HCT116 (cell line): ENCODE data around the gene SCN4B. TPM values are rescaled to one million over a fixed set of nuclear protein-coding genes. Genes with fewer than 3 reads are reported as not detected.

Source experiments
- ATAC-seq: fragments of 200-7000 bp; cut with Tn5 transposase; 2 replicates; pipeline ENCODE4 v1.9.1; 2020; ENCODE audit warnings: mild to moderate bottlenecking, moderate library complexity
- BruUV-seq: library from RNA; stranded (reverse); fragments of 400-500 nt; replicated peaks from 2 replicates; lab custom pipeline; 2021; lab: Mats Ljungman, UMichigan
- CTCF ChIA-PET: fragments of 300-600 bp; sonication (Branson Sonifier 250); formaldehyde crosslinking; loops from one replicate; lab custom pipeline; 2021; ENCODE audit warnings: antibody characterized with exemption; lab: Charles Lee
- POLR2A ChIA-PET: fragments of 300-600, 350-600 bp; sonication (Branson Sonifier 250); formaldehyde crosslinking; loops from one replicate; lab custom pipeline; 2021; ENCODE audit warnings: antibody characterized with exemption; lab: Charles Lee
- RAD21 ChIA-PET, 2 experiments: fragments of 300-600 bp; sonication (Branson Sonifier 250); formaldehyde crosslinking; loops; one replicate each; lab custom pipeline; 2023; ENCODE audit warnings: low total read pairs in 2 of 2; ENCODE audit not compliant: uncharacterized antibody in 2 of 2, unreplicated experiment in 2 of 2, low non-redundant PET in 1 of 2; lab: Charles Lee
- DNase-seq: peaks from one replicate; pipeline ENCODE4 v3.0.0-alpha.2; 2010; ENCODE audit warnings: low read depth, low spot score
- H2AFZ ChIP-seq: fragments of 200-600 bp; shearing (Covaris generic), sonication (generic); 2 replicates; pipeline ENCODE4 v1.6.1; 2017; ENCODE audit warnings: low read depth, mixed run types, mixed read lengths, antibody characterized with exemption, low read length; ENCODE audit not compliant: poor library complexity, severe bottlenecking
- H3K27ac ChIP-seq: 2 replicates; pipeline ENCODE4 v1.5.1; 2012; ENCODE audit warnings: low read depth, low read length
- H3K27me3 ChIP-seq: fragments of 200-600 bp; sonication (generic); 2 replicates; pipeline ENCODE4 v1.6.1; 2016; ENCODE audit warnings: mixed run types, low read length, mixed read lengths; ENCODE audit not compliant: insufficient read depth
- H3K36me3 ChIP-seq, 2 experiments: fragments of 200-500 bp in 1 of 2; fragments of 200-600 bp in 1 of 2; sonication (Bioruptor generic) in 1 of 2; sonication (generic) in 1 of 2; 2 replicates each; pipeline versions ENCODE4 v1.5.1 to v1.6.1; 2014 to 2016; ENCODE audit warnings: low read length in 2 of 2, inconsistent platforms in 1 of 2, mixed read lengths in 1 of 2, mixed run types in 1 of 2; ENCODE audit not compliant: insufficient read depth in 2 of 2, control insufficient read depth in 1 of 2
- H3K4me1 ChIP-seq, 2 experiments: fragments of 200-600 bp in 1 of 2; sonication (generic) in 1 of 2; 2 replicates each; pipeline versions ENCODE4 v1.5.1 to v1.6.1; 2012 to 2017; ENCODE audit warnings: low read length in 2 of 2, inconsistent platforms in 1 of 2, mild to moderate bottlenecking in 1 of 2, mixed read lengths in 1 of 2, mixed run types in 1 of 2, moderate library complexity in 1 of 2; ENCODE audit not compliant: insufficient read depth in 2 of 2, control insufficient read depth in 1 of 2
- H3K4me2 ChIP-seq: fragments of 200-600 bp; sonication (generic); 2 replicates; pipeline ENCODE4 v1.6.1; 2017; ENCODE audit warnings: mixed run types, low read length, mixed read lengths
- H3K4me3 ChIP-seq, 2 experiments: fragments of 200-600 bp in 1 of 2; sonication (generic) in 1 of 2; replicated peaks in 1 of 2; 2 replicates each; pipeline ENCODE4 v1.5.1; 2011 to 2016; ENCODE audit warnings: low read length in 2 of 2, control low read depth in 1 of 2, low read depth in 1 of 2, mild to moderate bottlenecking in 1 of 2, mixed read lengths in 1 of 2, mixed run types in 1 of 2
- H3K79me2 ChIP-seq: fragments of 200-600 bp; sonication (generic); 2 replicates; pipeline ENCODE4 v1.6.1; 2017; ENCODE audit warnings: mild to moderate bottlenecking, mixed run types, low read length, moderate library complexity, mixed read lengths; ENCODE audit not compliant: insufficient read depth
- H3K9ac ChIP-seq: fragments of 200-600 bp; sonication (generic); 2 replicates; pipeline ENCODE4 v1.6.1; 2016; ENCODE audit warnings: low read length, mixed read lengths
- H3K9me2 ChIP-seq: fragments of 200-600 bp; sonication (generic), shearing (Covaris generic); 2 replicates; pipeline ENCODE4 v1.6.1; 2017; ENCODE audit warnings: mixed run types, mild to moderate bottlenecking, moderate library complexity; ENCODE audit not compliant: insufficient read depth
- H3K9me3 ChIP-seq, 2 experiments: fragments of 200-500 bp in 1 of 2; fragments of 200-600 bp in 1 of 2; sonication (Bioruptor generic) in 1 of 2; sonication (generic) in 1 of 2; 2 replicates each; pipeline ENCODE4 v1.6.1; 2014 to 2017; ENCODE audit warnings: low read length in 2 of 2, mixed read lengths in 2 of 2, inconsistent platforms in 1 of 2, low read depth in 1 of 2, mild to moderate bottlenecking in 1 of 2, mixed run types in 1 of 2, moderate library complexity in 1 of 2; ENCODE audit not compliant: control insufficient read depth in 1 of 2, insufficient read depth in 1 of 2
- H4K20me1 ChIP-seq: fragments of 200-600 bp; sonication (generic), shearing (Covaris generic); 2 replicates; pipeline ENCODE4 v1.6.1; 2017; ENCODE audit warnings: mixed run types, mild to moderate bottlenecking, moderate library complexity; ENCODE audit not compliant: insufficient read depth
- EGR1 ChIP-seq: IDR thresholded peaks from 2 replicates; pipeline ENCODE4 v1.6.1; 2012; ENCODE audit warnings: low read depth
- ELF1 ChIP-seq: IDR thresholded peaks from 2 replicates; pipeline ENCODE4 v1.6.1; 2012; ENCODE audit warnings: low read depth, borderline replicate concordance
- EZH2phosphoT487 ChIP-seq: fragments of 200-600 bp; IDR thresholded peaks from 2 replicates; pipeline ENCODE4 v1.6.1; 2018; ENCODE audit warnings: antibody characterized with exemption, borderline replicate concordance
- JUND ChIP-seq: IDR thresholded peaks from 2 replicates; pipeline ENCODE4 v1.6.1; 2012
- POLR2A ChIP-seq: IDR thresholded peaks from 2 replicates; pipeline ENCODE4 v1.7.0; 2011; ENCODE audit warnings: borderline replicate concordance; ENCODE audit not compliant: insufficient read depth, insufficient read length; ENCODE audit errors: extremely low read depth
- POLR2AphosphoS5 ChIP-seq: IDR thresholded peaks from 2 replicates; pipeline ENCODE4 v1.6.1; 2011; ENCODE audit warnings: mild to moderate bottlenecking, low read depth, low read length, moderate library complexity
- RAD21 ChIP-seq: IDR thresholded peaks from 2 replicates; pipeline ENCODE4 v1.6.1; 2012; ENCODE audit warnings: low read depth, mild to moderate bottlenecking
- SP1 ChIP-seq: IDR thresholded peaks from 2 replicates; pipeline ENCODE4 v1.6.1; 2012; ENCODE audit warnings: low read depth
- SRF ChIP-seq: IDR thresholded peaks from 2 replicates; pipeline ENCODE4 v1.6.1; 2012; ENCODE audit warnings: low read depth
- YY1 ChIP-seq: IDR thresholded peaks from 2 replicates; pipeline ENCODE4 v1.6.1; 2011; ENCODE audit warnings: low read length, low read depth, moderate library complexity, mild to moderate bottlenecking; ENCODE audit not compliant: insufficient replicate concordance; ENCODE audit errors: extremely low read depth
- ZFX ChIP-seq: fragments of 450-650 bp; IDR thresholded peaks from 2 replicates; pipeline ENCODE4 v1.6.1; 2017
- ZNF274 ChIP-seq: fragments of 200-500 bp; sonication (Bioruptor generic); IDR thresholded peaks from 2 replicates; pipeline ENCODE4 v1.6.1; 2014; ENCODE audit warnings: mild to moderate bottlenecking, low read depth, low read length, inconsistent platforms
- intact Hi-C: fragments of 100-400 bp; cut with micrococcal nuclease; formaldehyde crosslinking; loops from 2 replicates; pipeline ENCODE4 v1.10.0; 2022
- total RNA-seq: library from RNA; stranded (reverse); gene quantifications from one replicate; pipeline ENCODE4 v1.2.1, GENCODE V29; 2021; ENCODE audit not compliant: unreplicated experiment
- TF ChIP-seq, protein P1 (sequence below): IDR thresholded peaks from 2 replicates; pipeline ENCODE4 v1.6.1; 2012
- TF ChIP-seq, protein P2 (sequence below), 3 experiments: fragments of 200-600 bp in 1 of 3; sonication (generic) in 1 of 3; IDR thresholded peaks in 2 of 3; conservative IDR thresholded peaks in 1 of 3; 2 replicates each; pipeline ENCODE4 v1.5.1; 2012 to 2017; ENCODE audit warnings: low read depth in 2 of 3, low read length in 2 of 3, antibody characterized with exemption in 1 of 3, borderline replicate concordance in 1 of 3, control low read depth in 1 of 3, mild to moderate bottlenecking in 1 of 3, mixed read lengths in 1 of 3, mixed run types in 1 of 3, moderate library complexity in 1 of 3; ENCODE audit not compliant: insufficient read depth in 1 of 3

SCN4B gene
- total RNA-seq, 1 experiment from 2014 or later, result 0.32 TPM

GRCh38 chr11:118168316-118168715 lies 15.7 kb upstream of the SCN4B start:
- H3K36me3 ChIP-seq, result no peaks in the 10 kb centered on the region
- H3K9me2 ChIP-seq, result no peaks in the 10 kb centered on the region
- TF ChIP-seq SRF (no peak), ZFX (no peak), ZNF274 (no peak), EGR1 (no peak), RAD21 (no peak), YY1 (no peak), POLR2AphosphoS5 (no peak), JUND (no peak), ELF1 (no peak), EZH2phosphoT487 (no peak)
- TF ChIP-seq, protein P1, sequence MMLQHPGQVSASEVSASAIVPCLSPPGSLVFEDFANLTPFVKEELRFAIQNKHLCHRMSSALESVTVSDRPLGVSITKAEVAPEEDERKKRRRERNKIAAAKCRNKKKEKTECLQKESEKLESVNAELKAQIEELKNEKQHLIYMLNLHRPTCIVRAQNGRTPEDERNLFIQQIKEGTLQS, result no peak
- H3K27me3 ChIP-seq, result no peaks in the 10 kb centered on the region
- POLR2A ChIA-PET, result no interaction called here
- H3K4me3 ChIP-seq, result no peak overlapping the region
- no peak overlapping the region for H3K27ac ChIP-seq
- peaks cover 0 to 7% of the 10 kb centered on the region in 2 experiments; a peak in 1 of 4 replicates for H3K4me1 ChIP-seq
- ATAC-seq (no peak), DNase-seq (no peak)
- RAD21 ChIA-PET, result no interaction called here
- no peak overlapping the region for H3K4me2 ChIP-seq
- no peak overlapping the region for H3K9ac ChIP-seq
- no peaks in the 10 kb centered on the region for H3K79me2 ChIP-seq
- H3K9me3 ChIP-seq, result no peaks in the 10 kb centered on the region
- CTCF ChIA-PET, result interaction anchor here (0.9 kb wide), 1 partner anchor 12 kb away, joined by 3 read pairs; no protein-coding TSS in a partner anchor
- no TSS peak for BruUV-seq
- intact Hi-C loops, result no loop called here
- H2AFZ ChIP-seq, result no peak overlapping the region
- no peaks in the 10 kb centered on the region for H4K20me1 ChIP-seq

DNA sequence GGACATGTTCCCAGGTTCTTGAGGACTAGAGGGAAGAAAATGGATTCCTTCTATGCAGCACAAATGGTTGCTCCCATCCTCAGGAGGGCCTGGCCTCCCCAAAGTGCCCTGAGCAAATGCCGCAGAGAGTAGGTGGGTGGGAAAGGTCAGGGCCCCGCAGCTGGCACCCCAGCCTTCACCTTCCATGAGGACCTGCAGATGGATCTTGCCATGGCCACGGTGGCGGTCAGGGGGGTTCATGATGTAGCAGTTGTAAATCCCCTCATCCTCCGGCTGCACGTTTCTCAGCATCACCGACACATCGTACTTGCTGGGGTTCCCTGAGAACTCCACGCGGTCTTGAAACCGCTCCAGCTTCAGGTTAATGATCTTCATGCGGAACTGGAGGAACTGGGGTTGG lies 15.3 kb upstream of the SCN4B start:
- BruUV-seq, result no TSS peak
- H3K9me3 ChIP-seq, result no peaks in the 10 kb centered on the region
- H3K27me3 ChIP-seq, result no peaks in the 10 kb centered on the region
- ChIA-PET POLR2A (no interaction called here), CTCF (interaction anchor here (0.8 to 0.9 kb wide), 2 partner anchors 11 to 123 kb away, joined by 3 read pairs; no protein-coding TSS in a partner anchor), RAD21 (no interaction called here)
- no peak overlapping the region for H2AFZ ChIP-seq
- no peak for ATAC-seq
- no peak overlapping the region for H3K4me3 ChIP-seq
- no peaks in the 10 kb centered on the region for H4K20me1 ChIP-seq
- DNase-seq, result no peak
- no peak for TF ChIP-seq POLR2A
- TF ChIP-seq POLR2AphosphoS5, result no peak
- TF ChIP-seq SP1, result no peak
- no peak for TF ChIP-seq SRF
- no peak for TF ChIP-seq EZH2phosphoT487
- no peak for TF ChIP-seq JUND
- TF ChIP-seq ZFX, result no peak
- TF ChIP-seq, protein P2, sequence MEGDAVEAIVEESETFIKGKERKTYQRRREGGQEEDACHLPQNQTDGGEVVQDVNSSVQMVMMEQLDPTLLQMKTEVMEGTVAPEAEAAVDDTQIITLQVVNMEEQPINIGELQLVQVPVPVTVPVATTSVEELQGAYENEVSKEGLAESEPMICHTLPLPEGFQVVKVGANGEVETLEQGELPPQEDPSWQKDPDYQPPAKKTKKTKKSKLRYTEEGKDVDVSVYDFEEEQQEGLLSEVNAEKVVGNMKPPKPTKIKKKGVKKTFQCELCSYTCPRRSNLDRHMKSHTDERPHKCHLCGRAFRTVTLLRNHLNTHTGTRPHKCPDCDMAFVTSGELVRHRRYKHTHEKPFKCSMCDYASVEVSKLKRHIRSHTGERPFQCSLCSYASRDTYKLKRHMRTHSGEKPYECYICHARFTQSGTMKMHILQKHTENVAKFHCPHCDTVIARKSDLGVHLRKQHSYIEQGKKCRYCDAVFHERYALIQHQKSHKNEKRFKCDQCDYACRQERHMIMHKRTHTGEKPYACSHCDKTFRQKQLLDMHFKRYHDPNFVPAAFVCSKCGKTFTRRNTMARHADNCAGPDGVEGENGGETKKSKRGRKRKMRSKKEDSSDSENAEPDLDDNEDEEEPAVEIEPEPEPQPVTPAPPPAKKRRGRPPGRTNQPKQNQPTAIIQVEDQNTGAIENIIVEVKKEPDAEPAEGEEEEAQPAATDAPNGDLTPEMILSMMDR (IDR thresholded peaks at IDR 0.05 in 2 of 3, conservative IDR thresholded peaks at IDR 0.05 in 1 of 3; ENCODE audit: borderline replicate concordance in 1 of 3, insufficient read depth in 1 of 3, low read depth in 2 of 3, low read length in 2 of 3), result no peak
- no peaks in the 10 kb centered on the region for H3K36me3 ChIP-seq
- no peak overlapping the region for H3K4me2 ChIP-seq
- H3K9ac ChIP-seq, result no peak overlapping the region
- H3K9me2 ChIP-seq, result no peaks in the 10 kb centered on the region
- H3K4me1 ChIP-seq, result peaks cover 0 to 7% of the 10 kb centered on the region in 2 experiments; a peak in 1 of 4 replicates
- H3K27ac ChIP-seq, result no peak overlapping the region
- intact Hi-C loops, result no loop called here
- no peaks in the 10 kb centered on the region for H3K79me2 ChIP-seq
